K562 (cell line): Measurements from ENCODE around the gene ZNF544. TPM values are rescaled to one million over a fixed set of nuclear protein-coding genes. Genes with fewer than 3 reads are reported as not detected.

Experiments used
- ADNP ChIP-seq: fragments of 200-800 bp; sonication (Bioruptor generic); IDR thresholded peaks from 2 replicates; pipeline ENCODE4 v1.6.1; 2016; ENCODE audit warnings: missing genetic modification characterization, missing compliant biosample characterization
- ARID2 ChIP-seq: fragments of 450-650 bp; IDR thresholded peaks from 2 replicates; pipeline ENCODE4 v1.6.1; 2017; ENCODE audit warnings: antibody characterized with exemption, mild to moderate bottlenecking
- CBFA2T2 ChIP-seq: fragments of 450-650 bp; conservative IDR thresholded peaks from 2 replicates; pipeline ENCODE4 v1.6.1; 2017; ENCODE audit warnings: mild to moderate bottlenecking
- FOS ChIP-seq: IDR thresholded peaks from 3 replicates; pipeline ENCODE4 v1.6.1; 2011; ENCODE audit not compliant: insufficient read length; ENCODE audit errors: extremely low read depth
- HOXB6 ChIP-seq: fragments of 250-450 bp; sonication (Bioruptor Pico); IDR thresholded peaks from 2 replicates; pipeline ENCODE4 v1.5.1; 2022; ENCODE audit warnings: mild to moderate bottlenecking, borderline replicate concordance
- PURB ChIP-seq: sonication (generic); formaldehyde crosslinking; IDR thresholded peaks from 2 replicates; pipeline ENCODE4 v1.9.0; 2021; ENCODE audit warnings: low read depth, mild to moderate bottlenecking, missing genetic modification reagents
- TAF7 ChIP-seq: fragments of 450-650 bp; IDR thresholded peaks from 2 replicates; pipeline ENCODE4 v1.6.1; 2016; ENCODE audit warnings: missing genetic modification characterization, missing compliant biosample characterization
- ZNF830 ChIP-seq: fragments of 250-450 bp; sonication (Bioruptor Pico); IDR thresholded peaks from 2 replicates; pipeline ENCODE4 v1.5.0; 2021; ENCODE audit warnings: mild to moderate bottlenecking
- polyA plus RNA-seq, 8 experiments: library from polyadenylated mRNA; depleted of rRNA in 4 of 8; stranded (reverse) in 5 of 8; unstranded in 3 of 8; fragments of >200 nt; fragmentation: Nextera tagmentation in 2 of 8; fragmentation: Illumina TruSeq in 1 of 8; extraction: Ambion mirVana in 2 of 8; extraction: Trizol in 1 of 8; gene quantifications; 2 replicates each; pipeline versions ENCODE4 v1.2.1 to v1.2.3, GENCODE V29; 2011 to 2014; ENCODE audit warnings: inconsistent platforms in 1 of 8, missing spikeins in 1 of 8
- total RNA-seq, 7 experiments: library from RNA; depleted of rRNA in 6 of 7; stranded (reverse); fragments of >200 nt in 6 of 7; fragmentation: Illumina TruSeq in 2 of 7; extraction: Trizol in 2 of 7; gene quantifications; 2 replicates each; pipeline versions ENCODE4 v1.2.1 to v1.2.3, GENCODE V29; 2011 to 2021; ENCODE audit warnings: low replicate concordance in 1 of 7
- TF ChIP-seq, protein P1 (sequence below): fragments of 450-650 bp; IDR thresholded peaks from 2 replicates; pipeline ENCODE4 v1.6.1; 2016; ENCODE audit warnings: mild to moderate bottlenecking, moderate library complexity
- TF ChIP-seq, protein P2 (sequence below): sonication (generic); formaldehyde crosslinking; IDR thresholded peaks from 2 replicates; pipeline ENCODE4 v1.9.0; 2022; ENCODE audit warnings: mild to moderate bottlenecking, missing genetic modification reagents
- TF ChIP-seq, protein P3 (sequence below): sonication (generic); formaldehyde crosslinking; IDR thresholded peaks from 2 replicates; pipeline ENCODE4 v1.8.0; 2022; ENCODE audit warnings: mild to moderate bottlenecking, missing genetic modification reagents
- TF ChIP-seq, protein P4 (sequence below): fragments of 450-650 bp; formaldehyde crosslinking; IDR thresholded peaks from 2 replicates; pipeline ENCODE4 v1.4.0; 2022; ENCODE audit warnings: mild to moderate bottlenecking, moderate library complexity

Gene ZNF544
- total and polyA plus RNA-seq, 9 of the 15 experiments (the other 6 are each of a cell fraction or from before 2014, with no cell fraction given): 23.6 to 59.0 (median 41.4) TPM

DNA sequence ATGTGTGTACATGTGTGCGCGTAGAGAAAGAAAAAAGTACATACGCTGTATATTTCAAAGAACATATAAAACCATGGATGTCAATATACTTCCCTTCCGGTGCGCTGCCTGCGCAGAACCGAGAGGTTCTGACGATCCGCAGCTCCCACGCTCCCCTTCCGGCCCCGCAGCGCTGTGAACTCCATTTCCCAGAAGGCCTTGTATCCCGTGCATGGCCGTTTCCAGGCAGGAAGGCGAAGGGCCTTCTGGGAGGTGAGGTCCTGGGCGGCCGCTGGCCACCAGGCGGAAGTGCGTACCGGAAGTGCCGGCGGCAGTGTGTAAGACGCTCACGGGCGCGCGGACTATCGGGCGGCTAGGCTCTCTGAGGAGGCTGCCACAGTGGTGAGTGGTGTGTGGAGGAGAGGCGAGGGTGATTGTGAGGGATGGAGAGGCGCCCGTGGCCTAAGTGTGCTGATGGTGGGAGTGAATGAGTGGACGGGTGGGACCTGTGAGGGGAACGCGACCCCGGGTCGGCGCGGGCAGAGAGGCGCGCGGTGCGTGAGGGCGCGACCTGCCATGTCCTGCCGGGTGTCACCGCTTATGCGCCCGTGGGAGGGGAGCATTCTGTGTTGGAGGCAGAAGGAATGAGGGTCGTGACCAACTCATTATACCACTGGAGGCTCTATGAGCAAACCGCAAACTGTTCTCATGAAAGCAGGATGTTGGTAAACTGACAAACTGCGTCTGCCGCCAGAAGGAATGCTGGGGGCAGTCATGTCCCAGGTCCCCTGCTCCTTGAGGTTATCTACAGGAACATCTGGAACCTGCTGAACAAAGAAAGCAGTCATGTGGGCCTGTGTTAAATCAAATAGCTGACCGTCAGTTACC lies 76.6 kb downstream of the ZNF544 start, which contains the start of gene ERVK3-1 (continued):
- TF ChIP-seq, protein P1, sequence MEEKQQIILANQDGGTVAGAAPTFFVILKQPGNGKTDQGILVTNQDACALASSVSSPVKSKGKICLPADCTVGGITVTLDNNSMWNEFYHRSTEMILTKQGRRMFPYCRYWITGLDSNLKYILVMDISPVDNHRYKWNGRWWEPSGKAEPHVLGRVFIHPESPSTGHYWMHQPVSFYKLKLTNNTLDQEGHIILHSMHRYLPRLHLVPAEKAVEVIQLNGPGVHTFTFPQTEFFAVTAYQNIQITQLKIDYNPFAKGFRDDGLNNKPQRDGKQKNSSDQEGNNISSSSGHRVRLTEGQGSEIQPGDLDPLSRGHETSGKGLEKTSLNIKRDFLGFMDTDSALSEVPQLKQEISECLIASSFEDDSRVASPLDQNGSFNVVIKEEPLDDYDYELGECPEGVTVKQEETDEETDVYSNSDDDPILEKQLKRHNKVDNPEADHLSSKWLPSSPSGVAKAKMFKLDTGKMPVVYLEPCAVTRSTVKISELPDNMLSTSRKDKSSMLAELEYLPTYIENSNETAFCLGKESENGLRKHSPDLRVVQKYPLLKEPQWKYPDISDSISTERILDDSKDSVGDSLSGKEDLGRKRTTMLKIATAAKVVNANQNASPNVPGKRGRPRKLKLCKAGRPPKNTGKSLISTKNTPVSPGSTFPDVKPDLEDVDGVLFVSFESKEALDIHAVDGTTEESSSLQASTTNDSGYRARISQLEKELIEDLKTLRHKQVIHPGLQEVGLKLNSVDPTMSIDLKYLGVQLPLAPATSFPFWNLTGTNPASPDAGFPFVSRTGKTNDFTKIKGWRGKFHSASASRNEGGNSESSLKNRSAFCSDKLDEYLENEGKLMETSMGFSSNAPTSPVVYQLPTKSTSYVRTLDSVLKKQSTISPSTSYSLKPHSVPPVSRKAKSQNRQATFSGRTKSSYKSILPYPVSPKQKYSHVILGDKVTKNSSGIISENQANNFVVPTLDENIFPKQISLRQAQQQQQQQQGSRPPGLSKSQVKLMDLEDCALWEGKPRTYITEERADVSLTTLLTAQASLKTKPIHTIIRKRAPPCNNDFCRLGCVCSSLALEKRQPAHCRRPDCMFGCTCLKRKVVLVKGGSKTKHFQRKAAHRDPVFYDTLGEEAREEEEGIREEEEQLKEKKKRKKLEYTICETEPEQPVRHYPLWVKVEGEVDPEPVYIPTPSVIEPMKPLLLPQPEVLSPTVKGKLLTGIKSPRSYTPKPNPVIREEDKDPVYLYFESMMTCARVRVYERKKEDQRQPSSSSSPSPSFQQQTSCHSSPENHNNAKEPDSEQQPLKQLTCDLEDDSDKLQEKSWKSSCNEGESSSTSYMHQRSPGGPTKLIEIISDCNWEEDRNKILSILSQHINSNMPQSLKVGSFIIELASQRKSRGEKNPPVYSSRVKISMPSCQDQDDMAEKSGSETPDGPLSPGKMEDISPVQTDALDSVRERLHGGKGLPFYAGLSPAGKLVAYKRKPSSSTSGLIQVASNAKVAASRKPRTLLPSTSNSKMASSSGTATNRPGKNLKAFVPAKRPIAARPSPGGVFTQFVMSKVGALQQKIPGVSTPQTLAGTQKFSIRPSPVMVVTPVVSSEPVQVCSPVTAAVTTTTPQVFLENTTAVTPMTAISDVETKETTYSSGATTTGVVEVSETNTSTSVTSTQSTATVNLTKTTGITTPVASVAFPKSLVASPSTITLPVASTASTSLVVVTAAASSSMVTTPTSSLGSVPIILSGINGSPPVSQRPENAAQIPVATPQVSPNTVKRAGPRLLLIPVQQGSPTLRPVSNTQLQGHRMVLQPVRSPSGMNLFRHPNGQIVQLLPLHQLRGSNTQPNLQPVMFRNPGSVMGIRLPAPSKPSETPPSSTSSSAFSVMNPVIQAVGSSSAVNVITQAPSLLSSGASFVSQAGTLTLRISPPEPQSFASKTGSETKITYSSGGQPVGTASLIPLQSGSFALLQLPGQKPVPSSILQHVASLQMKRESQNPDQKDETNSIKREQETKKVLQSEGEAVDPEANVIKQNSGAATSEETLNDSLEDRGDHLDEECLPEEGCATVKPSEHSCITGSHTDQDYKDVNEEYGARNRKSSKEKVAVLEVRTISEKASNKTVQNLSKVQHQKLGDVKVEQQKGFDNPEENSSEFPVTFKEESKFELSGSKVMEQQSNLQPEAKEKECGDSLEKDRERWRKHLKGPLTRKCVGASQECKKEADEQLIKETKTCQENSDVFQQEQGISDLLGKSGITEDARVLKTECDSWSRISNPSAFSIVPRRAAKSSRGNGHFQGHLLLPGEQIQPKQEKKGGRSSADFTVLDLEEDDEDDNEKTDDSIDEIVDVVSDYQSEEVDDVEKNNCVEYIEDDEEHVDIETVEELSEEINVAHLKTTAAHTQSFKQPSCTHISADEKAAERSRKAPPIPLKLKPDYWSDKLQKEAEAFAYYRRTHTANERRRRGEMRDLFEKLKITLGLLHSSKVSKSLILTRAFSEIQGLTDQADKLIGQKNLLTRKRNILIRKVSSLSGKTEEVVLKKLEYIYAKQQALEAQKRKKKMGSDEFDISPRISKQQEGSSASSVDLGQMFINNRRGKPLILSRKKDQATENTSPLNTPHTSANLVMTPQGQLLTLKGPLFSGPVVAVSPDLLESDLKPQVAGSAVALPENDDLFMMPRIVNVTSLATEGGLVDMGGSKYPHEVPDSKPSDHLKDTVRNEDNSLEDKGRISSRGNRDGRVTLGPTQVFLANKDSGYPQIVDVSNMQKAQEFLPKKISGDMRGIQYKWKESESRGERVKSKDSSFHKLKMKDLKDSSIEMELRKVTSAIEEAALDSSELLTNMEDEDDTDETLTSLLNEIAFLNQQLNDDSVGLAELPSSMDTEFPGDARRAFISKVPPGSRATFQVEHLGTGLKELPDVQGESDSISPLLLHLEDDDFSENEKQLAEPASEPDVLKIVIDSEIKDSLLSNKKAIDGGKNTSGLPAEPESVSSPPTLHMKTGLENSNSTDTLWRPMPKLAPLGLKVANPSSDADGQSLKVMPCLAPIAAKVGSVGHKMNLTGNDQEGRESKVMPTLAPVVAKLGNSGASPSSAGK: no peak
- TF ChIP-seq, protein P2, sequence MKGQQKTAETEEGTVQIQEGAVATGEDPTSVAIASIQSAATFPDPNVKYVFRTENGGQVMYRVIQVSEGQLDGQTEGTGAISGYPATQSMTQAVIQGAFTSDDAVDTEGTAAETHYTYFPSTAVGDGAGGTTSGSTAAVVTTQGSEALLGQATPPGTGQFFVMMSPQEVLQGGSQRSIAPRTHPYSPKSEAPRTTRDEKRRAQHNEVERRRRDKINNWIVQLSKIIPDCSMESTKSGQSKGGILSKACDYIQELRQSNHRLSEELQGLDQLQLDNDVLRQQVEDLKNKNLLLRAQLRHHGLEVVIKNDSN (CRISPR knock-in tag): peak; percentile 53
- peak; percentile 98 for TF ChIP-seq TAF7 (tag)
- no peak for TF ChIP-seq PURB (CRISPR knock-in tag)
- TF ChIP-seq, protein P3, sequence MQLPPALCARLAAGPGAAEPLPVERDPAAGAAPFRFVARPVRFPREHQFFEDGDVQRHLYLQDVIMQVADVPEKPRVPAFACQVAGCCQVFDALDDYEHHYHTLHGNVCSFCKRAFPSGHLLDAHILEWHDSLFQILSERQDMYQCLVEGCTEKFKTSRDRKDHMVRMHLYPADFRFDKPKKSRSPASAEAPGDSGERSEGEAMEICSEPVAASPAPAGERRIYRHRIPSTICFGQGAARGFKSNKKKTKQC (CRISPR knock-in tag): peak; percentile 89
- no peak for TF ChIP-seq ADNP (tag)
- TF ChIP-seq ARID2: no peak
- no peak for TF ChIP-seq HOXB6
- no peak for TF ChIP-seq ZNF830
- peak; percentile 36 for TF ChIP-seq CBFA2T2
- TF ChIP-seq, protein P4, sequence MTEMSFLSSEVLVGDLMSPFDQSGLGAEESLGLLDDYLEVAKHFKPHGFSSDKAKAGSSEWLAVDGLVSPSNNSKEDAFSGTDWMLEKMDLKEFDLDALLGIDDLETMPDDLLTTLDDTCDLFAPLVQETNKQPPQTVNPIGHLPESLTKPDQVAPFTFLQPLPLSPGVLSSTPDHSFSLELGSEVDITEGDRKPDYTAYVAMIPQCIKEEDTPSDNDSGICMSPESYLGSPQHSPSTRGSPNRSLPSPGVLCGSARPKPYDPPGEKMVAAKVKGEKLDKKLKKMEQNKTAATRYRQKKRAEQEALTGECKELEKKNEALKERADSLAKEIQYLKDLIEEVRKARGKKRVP (CRISPR knock-in tag): no peak
- TF ChIP-seq FOS: no peak
